Neural progenitor cell (in vitro differentiated cells): Measurements from ENCODE around the gene ST6GAL1.

Experiments used
- CTCF ChIP-seq: fragments of 200-600 bp; sonication (generic); IDR thresholded peaks from 2 replicates; pipeline ENCODE4 v1.5.1; 2017; ENCODE audit warnings: antibody characterized with exemption, mild to moderate bottlenecking
- EZH2 ChIP-seq: fragments of 200-600 bp; sonication (generic); IDR thresholded peaks from 2 replicates; pipeline ENCODE4 v1.6.1; 2017; ENCODE audit warnings: antibody characterized with exemption, mild to moderate bottlenecking, moderate library complexity
- EZH2phosphoT487 ChIP-seq: fragments of 200-600 bp; sonication (generic); IDR thresholded peaks from 2 replicates; pipeline ENCODE4 v1.6.1; 2017; ENCODE audit warnings: antibody characterized with exemption

GRCh38 chr3:186978712-186979111 is 48.4 kb downstream of the ST6GAL1 start:
- TF ChIP-seq CTCF (no peak), EZH2 (no peak), EZH2phosphoT487 (no peak)
